GM18870 (cell line): Measurements from ENCODE around the gene APOBEC3C.
A peak's percentile ranks its signal among the peaks of the same experiment; 100 is the strongest.
"Not testable (repeated sequence)": the region's sequence is repeated elsewhere in the genome, so short reads cannot be mapped to it uniquely, and the experiment has no call there.

Source experiments
- ATAC-seq: cut with Tn5 transposase; IDR thresholded peaks from one replicate; pipeline ENCODE4 v1.9.1; 2021; ENCODE audit warnings: moderate library complexity; ENCODE audit not compliant: unreplicated experiment

APOBEC3C gene

DNA sequence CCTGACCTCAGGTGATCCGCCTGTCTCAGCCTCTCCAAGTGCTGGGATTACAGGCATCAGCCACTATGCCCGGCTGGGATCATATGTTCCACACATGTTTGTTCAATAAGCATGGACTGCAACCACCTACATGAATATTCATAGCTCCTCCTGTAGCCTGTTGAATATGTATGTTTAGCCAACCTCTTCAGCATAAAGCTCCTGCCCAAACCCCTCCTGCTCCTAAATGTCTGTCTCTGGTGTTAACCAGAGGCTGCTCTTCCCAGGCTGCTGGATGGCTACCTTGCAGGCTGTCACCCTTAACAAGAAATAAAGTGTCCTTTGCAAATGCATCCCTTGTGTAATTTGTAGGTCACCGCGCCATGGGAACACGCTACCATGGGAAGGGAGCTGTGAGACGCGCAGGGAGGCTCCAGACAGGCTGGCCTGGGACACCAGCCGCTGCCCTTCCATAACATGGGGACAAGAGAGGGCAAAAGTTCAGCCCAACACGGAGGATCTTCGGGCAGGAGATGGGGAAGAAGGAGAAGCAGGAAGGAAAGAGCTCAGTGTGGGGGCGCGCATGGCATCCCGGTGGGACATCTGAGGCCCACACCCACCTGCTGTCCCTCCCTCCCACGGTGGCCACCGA is 6.1 kb downstream of the APOBEC3C start:
- ATAC-seq = not testable (repeated sequence)

DNA sequence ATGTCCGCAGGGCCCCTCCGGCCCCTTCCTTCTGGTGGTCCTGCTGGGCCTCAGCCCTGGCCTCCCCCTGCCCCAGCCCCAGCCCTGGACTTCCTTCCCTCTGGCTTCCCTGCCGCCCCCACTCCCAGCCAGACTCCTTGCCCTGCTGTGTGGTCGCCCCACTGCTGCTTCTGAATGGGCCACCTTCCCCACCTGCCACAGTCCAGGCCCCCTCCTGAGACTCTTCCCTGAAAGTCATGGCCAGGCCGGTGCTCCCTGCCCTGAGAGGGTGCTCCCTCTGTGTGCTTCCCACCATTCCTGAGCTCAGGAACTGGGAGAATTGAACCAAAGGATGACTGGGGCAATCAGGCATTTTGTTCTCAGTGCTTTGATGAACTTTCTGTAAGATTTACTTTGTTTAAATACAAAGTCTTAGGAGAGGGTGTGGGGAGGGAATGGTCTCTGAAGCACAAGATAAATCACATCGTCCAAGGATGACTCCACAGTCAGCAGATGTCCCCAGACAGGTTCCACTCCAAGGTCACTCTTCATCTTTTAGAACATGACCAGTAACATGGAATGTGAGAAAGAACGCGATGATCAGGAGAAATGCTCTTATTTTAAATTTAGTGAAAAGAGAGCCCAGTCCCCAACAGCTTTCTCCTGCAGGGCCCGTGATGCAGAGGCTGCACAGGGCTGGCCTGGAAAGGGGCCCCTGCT is 7.6 kb downstream of the APOBEC3C start:
- no peak for ATAC-seq

DNA sequence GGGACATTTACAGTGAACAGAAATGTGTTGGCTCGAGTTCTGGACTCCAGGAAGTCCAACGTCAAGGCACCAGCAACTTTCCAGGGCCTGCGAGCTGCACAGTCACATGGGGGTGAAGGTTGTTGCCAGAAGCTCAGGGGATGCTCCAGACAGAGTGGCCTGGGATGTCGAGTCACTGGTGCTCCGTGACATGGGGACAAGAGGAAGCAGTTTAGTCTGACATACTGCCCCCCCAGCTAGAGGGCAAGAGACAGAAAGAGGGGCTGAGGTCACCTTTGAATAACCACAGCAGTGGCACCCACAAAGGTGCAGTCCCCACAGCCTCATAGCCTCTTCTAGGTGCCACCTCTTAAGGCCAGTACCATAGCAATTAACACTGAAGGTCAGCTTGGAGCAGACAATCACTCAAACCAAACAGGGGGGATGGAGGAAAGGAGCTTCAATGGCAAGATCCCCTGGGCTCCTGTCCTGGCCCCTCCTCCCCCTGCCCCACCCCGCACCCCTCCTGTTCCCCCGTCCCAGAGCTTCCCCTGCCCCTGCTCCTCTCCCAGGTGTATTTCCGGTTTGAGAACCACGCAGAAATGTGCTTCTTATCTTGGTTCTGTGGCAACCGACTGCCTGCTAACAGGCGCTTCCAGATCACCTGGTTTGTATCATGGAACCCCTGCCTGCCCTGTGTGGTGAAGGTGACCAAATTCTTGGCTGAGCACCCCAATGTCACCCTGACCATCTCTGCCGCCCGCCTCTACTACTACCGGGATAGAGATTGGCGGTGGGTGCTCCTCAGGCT is 10.7 kb downstream of the APOBEC3C start:
- no peak for ATAC-seq

DNA sequence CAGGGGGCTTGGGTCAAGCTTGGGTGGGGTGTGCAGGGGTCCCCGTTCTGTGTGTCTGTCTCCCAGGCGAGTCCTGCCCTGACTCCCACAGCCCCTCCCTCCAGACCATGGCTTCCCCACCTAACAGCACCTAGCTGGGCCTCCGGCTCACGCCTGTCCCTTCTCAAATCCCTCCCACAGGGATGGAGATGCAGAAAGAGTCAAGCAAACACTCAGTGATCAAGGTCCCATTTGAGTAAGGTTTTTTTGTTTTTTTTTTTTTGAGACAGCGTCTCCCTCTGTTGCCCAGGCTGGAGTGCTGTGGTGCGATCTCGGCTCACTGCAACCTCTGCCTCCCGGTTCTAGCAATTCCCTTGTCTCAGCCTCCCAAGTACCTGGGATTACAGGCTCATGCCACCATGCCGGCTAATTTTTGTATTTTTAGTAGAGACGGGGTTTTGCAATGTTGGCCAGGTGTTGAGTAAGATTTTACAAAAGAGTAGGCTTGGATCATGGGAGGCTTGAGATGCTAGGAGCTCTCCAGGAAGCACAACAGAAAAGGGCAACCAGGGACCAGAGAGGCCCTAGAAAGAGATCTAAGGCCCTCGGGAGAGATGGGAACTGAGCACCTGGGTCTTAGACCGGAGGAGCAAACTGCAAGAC is 12.6 kb downstream of the APOBEC3C start:
- ATAC-seq = no peak

DNA sequence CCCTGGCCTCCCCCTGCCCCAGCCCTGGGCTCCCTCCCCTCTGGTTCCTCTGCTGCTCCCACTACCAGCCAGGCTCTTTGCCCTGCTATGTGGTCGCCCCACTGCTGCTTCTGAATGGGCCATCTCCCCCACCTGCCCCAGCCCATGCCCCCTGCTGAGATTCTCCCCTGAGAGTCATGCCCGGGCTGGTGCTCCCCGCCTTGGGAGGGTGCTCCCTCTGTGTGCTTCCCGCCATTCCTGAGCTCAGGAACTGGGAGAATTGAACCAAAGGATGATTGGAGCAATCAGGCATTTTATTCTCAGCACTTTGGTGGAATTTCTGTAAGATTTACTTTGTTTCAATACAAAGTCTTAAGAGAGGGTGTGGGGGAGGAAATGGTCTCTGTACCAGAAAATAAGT is 13.7 kb downstream of the APOBEC3C start:
- no peak for ATAC-seq

DNA sequence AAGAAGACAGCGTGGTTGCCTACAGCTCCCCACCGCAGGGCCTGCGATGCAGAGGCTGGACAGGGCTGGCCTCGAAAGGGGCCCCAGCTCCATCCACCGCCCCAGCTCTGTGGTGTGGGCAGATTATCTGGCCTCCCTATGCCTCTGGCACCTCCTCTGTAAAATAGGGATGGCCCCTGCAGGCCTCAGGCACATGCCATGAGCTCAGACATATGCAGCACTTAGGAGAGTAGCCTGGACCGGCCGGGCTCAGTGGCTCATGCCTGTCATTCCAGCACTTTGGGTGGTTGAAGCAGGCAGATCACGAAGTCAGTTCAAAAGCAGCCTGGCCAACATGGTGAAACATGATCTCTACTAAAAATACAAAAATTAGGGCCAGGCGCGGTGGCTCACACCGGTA is 14.2 kb downstream of the APOBEC3C start:
- no peak for ATAC-seq

DNA sequence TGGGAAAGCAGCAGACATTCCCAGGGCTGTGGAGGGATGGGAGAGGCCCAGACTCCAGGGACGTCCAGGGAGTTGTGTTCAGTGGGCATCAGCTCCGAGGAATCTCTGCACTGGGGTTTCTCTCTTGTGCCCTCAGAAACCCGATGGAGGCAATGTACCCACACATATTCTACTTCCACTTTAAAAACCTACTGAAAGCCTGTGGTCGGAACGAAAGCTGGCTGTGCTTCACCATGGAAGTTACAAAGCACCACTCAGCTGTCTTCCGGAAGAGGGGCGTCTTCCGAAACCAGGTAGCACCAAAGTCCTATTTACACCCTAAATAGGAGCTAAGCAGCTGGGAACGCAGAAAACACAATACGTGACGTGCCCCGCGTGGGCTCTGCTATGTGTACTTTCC is 15.2 kb downstream of the APOBEC3C start:
- ATAC-seq = no peak

DNA sequence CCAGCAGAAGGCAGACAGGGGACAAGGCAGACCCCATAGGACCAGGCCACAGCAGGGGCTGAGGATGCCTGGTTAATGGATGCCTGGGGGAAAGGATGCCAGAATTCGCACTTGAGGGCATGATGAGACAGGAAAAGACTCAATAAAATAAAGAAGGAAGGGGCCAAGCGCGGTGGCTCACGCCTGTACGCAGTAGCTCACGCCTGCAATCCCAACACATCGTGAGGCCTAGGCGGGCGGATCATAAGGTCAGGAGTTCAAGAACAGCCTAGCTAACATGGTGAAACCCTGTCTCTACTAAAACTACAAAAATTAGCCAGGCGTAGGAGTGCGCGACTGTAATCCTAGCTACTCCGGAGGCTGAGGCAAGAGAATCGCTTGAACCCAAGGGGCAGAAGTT is 16.6 kb downstream of the APOBEC3C start:
- no peak for ATAC-seq

DNA sequence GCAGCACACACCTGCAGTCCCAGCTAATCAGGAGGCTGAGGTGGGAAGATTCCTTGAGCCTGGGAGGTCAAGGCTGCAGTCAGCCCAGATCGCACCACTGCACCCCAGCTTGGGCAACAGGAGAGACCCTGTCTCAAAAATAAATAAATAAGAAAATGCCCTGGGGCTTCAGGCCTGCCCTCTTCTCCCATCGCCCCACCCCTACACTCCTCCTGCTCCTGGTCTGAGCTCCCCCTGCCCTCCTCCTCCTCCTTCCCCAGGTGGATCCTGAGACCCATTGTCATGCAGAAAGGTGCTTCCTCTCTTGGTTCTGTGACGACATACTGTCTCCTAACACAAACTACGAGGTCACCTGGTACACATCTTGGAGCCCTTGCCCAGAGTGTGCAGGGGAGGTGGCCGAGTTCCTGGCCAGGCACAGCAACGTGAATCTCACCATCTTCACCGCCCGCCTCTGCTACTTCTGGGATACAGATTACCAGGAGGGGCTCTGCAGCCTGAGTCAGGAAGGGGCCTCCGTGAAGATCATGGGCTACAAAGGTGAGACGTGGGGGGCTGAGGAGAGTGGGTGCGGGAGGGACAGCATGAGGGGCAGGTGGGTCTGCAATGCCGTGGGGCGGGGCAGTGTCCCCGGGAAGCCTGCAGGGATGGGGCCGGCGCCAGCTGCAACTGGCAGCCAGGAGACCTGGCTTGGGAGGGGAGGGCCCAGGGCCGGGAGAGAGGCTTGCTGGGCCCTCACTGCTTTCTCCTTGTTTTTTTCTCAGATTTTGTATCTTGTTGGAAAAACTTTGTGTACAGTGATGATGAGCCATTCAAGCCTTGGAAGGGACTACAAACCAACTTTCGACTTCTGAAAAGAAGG is 17.6 kb downstream of the APOBEC3C start:
- not testable (repeated sequence) for ATAC-seq

DNA sequence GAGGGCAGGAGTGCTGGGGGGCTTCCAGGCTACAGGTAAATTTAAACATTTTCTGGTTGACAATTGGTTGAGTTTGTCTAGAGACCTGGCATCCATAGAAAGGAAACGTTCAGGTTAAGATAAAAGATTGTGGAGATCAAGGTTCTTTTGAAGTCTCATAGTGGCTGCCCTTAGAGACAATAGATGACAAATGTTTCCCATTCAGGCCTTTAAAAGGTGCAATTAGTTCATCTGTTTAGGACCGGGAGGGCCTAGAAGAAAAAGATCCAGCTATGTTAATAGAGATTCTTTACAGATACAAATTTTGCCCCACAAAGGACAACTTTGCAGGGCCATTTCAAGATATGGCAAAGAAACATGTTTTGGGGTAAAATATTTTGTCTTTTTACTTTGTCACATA is 23.0 kb downstream of the APOBEC3C start:
- ATAC-seq = not testable (repeated sequence)

DNA sequence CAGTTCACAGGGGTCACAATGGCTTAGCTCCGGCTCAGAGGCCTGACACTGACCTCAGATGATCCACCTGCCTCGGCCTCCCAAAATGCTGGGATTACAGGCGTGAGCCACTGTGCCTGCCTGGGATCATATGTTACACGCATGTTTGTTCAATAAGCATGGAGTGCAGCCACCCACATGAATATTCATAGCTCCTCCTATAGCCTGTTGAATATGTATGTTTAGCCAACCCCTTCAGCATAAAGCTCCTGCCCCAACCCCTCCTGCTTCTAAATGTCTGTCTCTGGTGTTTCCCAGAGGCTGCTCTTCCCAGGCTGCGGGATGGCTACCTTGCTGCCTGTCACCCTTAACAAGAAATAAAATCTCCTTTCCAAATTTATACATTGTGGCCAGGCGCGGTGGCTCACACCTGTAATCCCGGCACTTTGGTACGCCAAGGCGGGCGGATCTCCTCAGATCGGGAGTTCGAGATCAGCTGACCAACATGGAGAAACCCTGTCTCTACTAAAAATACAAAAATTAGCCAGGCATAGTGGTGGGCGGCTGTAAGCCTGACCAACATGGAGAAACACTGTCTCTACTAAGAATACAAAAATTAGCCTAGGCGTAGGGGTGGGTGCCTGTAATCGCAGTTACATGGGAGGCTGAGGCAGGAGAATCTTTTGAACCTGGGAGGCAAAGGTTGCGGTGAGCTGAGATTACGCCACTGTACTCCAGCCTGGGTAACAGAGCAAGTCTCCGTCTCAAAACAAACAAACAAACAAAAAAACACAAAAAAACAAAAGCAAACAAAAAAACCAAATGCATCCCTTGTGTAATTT is 25.5 kb downstream of the APOBEC3C start:
- ATAC-seq = no peak

DNA sequence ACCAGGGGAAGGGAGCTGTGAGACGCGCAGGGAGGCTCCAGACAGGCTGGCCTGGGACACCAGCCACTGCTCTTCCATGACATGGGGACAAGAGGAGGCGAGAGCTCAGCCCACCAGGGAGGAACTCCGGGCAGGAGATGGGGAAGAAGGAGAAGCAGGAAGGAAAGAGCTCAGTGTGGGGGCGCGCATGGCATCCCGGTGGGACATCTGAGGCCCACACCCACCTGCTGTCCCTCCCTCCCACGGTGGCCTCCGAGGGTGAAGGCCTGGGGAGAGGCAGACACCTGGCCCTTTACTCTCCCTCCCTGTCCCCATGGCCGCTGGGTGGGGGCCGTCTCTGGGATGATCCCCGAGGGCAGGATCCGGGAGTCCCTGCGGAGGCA is 26.1 kb downstream of the APOBEC3C start:
- not testable (repeated sequence) for ATAC-seq

DNA sequence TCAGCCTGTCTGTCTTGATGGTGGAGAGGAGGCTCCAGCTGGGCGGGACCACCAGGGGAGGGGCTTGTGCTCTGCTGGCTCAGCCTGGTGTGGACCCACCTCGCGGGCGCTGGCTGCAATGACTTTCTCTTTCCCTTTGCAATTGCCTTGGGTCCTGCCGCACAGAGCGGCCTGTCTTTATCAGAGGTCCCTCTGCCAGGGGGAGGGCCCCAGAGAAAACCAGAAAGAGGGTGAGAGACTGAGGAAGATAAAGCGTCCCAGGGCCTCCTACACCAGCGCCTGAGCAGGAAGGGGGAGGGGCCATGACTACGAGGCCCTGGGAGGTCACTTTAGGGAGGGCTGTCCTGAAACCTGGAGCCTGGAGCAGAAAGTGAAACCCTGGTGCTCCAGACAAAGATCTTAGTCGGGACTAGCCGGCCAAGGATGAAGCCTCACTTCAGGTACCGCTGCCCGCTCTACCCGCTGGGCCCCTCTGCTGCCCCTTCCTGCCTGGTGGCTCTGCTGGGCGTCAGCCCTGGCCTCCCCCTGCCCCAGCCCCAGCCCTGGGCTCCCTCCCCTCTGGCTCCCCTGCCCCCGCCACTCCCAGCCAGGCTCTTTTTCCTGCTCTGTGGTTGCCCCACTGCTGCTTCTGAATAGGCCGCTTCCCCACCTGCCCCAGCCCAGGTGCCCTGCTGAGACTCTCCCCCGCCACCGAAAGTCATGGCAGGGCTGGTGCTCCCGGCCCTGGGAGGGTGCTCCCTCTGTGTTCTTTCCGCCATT is 26.7 kb downstream of the APOBEC3C start, which contains the start of gene APOBEC3F:
Gene APOBEC3F, plus strand, starts transcription at position 327 of the 759 bp plus-strand sequence. Its CDS starts 97 bp downstream, at position 424.
- ATAC-seq = peak; percentile 87

DNA sequence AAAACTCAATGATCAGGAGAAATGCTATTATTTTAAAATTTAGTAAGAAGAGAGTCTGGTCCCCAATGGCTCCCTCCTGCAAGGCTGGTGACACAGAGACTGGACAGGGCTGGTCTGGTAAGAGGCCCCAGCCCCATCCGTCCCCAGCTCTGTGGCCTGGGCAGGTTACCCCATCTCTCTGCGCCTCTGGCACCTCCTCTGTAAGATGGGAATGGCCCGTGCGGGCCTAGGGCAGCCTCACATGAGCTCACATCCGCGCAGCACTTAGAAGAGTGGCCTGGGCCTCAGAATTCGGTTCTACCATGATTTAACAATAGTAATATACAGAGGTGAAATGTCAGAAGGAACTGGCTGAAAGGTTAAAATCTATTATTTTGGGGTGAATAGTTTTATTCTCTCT is 27.9 kb downstream of the APOBEC3C start:
- no peak for ATAC-seq

DNA sequence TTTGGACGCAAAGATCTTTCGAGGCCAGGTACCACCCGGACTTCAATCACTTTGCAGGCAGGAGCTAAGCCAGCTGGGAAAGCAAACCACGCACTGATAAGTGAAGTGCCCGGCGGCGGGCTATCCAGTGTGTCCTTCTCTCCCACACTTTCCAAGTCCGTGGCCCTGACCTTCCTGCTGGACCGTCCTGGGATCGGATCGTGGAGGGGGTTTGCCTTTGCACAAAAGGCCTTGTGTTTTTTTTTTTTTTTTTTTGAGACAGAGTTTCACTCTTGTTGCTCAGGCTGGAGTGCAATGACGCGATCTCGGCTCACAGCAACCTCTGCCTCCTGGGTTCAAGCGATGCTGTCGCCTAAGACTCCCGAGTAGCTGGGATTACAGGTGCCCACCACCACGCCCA is 29.0 kb downstream of the APOBEC3C start:
- not testable (repeated sequence) for ATAC-seq

DNA sequence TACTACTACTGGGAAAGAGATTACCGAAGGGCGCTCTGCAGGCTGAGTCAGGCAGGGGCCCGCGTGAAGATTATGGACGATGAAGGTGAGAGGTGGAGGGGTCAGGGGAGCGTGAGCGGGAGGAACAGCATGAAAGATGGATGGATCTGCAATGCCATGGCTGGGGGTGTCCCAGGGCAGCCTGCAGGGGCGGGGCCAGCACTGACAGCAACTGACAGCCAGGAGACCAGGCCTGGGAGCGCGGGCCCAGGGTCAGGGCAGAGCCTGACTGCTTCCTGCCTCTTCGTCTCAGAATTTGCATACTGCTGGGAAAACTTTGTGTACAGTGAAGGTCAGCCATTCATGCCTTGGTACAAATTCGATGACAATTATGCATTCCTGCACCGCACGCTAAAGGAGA is 31.1 kb downstream of the APOBEC3C start:
- ATAC-seq = not testable (repeated sequence)

DNA sequence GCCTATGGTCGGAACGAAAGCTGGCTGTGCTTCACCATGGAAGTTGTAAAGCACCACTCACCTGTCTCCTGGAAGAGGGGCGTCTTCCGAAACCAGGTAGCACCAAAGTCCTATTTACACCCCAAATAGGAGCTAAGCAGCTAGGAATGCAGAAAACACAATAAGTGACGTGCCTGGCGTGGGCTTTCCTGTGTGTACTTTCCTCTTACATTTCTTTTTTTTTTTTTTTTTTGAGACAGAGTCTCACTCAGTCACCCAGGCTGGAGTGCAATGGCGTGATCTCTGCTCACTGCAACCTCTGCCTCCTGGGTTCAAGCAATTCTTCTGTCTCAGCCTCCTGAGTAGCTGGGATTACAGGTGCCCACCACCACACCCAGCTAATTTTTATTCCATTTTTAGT is 35.4 kb downstream of the APOBEC3C start:
- not testable (repeated sequence) for ATAC-seq

DNA sequence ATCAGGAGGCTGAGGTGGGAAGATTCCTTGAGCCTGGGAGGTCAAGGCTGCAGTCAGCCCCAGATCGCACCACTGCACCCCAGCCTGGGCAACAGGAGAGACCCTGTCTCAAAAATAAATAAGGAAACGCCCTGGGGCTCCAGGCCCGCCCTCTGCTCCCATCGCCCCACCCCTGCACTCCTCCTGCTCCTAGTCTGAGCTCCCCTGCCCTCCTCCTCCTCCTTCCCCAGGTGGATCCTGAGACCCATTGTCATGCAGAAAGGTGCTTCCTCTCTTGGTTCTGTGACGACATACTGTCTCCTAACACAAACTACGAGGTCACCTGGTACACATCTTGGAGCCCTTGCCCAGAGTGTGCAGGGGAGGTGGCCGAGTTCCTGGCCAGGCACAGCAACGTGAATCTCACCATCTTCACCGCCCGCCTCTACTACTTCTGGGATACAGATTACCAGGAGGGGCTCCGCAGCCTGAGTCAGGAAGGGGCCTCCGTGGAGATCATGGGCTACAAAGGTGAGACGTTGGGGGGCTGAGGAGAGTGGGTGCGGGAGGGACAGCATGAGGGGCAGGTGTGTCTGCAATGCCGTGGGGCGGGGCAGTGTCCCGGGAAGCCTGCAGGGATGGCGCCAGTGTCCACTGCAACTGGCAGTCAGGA is 37.9 kb downstream of the APOBEC3C start:
- ATAC-seq = not testable (repeated sequence)
